ENCODE measurements around the gene BBS9. TPM values are rescaled to one million over a fixed set of nuclear protein-coding genes. Genes with fewer than 3 reads are reported as not detected.

Gene BBS9
- total and polyA plus RNA-seq, 2 donors from 2014 or later = 9.0 to 23.4 TPM

DNA sequence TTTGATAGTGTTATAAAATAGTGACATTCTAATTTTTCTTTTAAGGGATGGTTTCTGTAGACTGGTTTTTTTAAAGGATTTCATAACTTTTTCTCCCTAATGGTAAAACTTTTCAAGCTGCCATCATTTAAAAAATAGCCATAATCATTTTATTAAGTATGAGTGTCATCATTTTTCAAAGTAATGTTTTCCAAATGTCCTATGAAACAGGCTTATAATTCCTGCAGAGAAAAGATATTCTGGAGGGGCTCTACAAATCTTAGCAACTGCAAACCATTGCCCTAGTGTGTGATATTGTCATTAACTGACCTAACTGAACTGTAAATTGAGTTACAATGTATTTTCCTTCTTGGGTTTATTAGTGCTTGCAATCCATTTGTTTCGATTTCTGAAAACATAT is 226.0 kb downstream of the BBS9 start:
- Histone ChIP-seq H3K27ac (ENCODE audit: low read depth in 2 of 2, low read length in 2 of 2) (no peak overlapping the region), H3K9ac (ENCODE audit: low read length in 3 of 3) (no peak overlapping the region), H3K4me1 (ENCODE audit: control insufficient read depth in 2 of 3, insufficient read depth in 2 of 3, low read depth in 1 of 3, low read length in 3 of 3) (no peaks in the 10 kb centered on the region), H3K9me3 (ENCODE audit: control insufficient read depth in 2 of 3, insufficient read depth in 1 of 3, low read length in 3 of 3) (no peaks in the 10 kb centered on the region), H3K4me3 (ENCODE audit: low read length in 3 of 3) (no peak overlapping the region), H3K36me3 (ENCODE audit: control insufficient read depth in 2 of 3, insufficient read depth in 3 of 3, low read length in 3 of 3) (no peaks in the 10 kb centered on the region), H3K27me3 (ENCODE audit: control insufficient read depth, insufficient read depth, low read length) (no peaks in the 10 kb centered on the region)
- TF ChIP-seq, protein P1, sequence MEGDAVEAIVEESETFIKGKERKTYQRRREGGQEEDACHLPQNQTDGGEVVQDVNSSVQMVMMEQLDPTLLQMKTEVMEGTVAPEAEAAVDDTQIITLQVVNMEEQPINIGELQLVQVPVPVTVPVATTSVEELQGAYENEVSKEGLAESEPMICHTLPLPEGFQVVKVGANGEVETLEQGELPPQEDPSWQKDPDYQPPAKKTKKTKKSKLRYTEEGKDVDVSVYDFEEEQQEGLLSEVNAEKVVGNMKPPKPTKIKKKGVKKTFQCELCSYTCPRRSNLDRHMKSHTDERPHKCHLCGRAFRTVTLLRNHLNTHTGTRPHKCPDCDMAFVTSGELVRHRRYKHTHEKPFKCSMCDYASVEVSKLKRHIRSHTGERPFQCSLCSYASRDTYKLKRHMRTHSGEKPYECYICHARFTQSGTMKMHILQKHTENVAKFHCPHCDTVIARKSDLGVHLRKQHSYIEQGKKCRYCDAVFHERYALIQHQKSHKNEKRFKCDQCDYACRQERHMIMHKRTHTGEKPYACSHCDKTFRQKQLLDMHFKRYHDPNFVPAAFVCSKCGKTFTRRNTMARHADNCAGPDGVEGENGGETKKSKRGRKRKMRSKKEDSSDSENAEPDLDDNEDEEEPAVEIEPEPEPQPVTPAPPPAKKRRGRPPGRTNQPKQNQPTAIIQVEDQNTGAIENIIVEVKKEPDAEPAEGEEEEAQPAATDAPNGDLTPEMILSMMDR (IDR thresholded peaks at IDR 0.05; ENCODE audit: borderline replicate concordance, extremely low read depth, insufficient read depth) = no peak
- FAIRE-seq (no peak), DNase-seq (no peak)
- intact Hi-C loops (cut with DNase I) = no loop called here

DNA sequence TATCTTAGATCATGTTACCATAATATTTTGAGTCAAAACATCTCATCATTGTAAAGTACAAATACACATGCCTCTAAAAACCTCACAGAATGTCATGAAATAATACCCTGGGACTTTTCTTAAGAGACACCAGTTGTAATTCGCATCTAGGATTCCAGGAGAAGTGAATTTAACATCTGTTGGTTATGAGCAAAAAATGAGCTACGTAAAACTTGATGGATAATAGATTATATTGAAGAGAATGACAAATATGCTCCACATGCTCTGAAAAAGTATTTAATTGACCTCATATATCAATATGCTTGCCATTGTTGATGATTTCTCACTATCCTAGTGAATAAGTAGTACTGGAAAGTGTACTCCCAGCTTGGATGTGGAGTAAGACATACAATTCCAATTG is 227.0 kb downstream of the BBS9 start:
- FAIRE-seq (no peak), DNase-seq (no peak)
- H3K36me3 ChIP-seq (ENCODE audit: control insufficient read depth in 2 of 3, insufficient read depth in 3 of 3, low read length in 3 of 3) = no peaks in the 10 kb centered on the region
- no peak overlapping the region for H3K9ac ChIP-seq (ENCODE audit: low read length in 3 of 3)
- TF ChIP-seq, protein P1 (IDR thresholded peaks at IDR 0.05; ENCODE audit: borderline replicate concordance, extremely low read depth, insufficient read depth) = no peak
- H3K4me3 ChIP-seq (ENCODE audit: low read length in 3 of 3) = no peak overlapping the region
- no peak overlapping the region for H3K27ac ChIP-seq (ENCODE audit: low read depth in 2 of 2, low read length in 2 of 2)
- no peaks in the 10 kb centered on the region for H3K27me3 ChIP-seq (ENCODE audit: control insufficient read depth, insufficient read depth, low read length)
- no peaks in the 10 kb centered on the region for H3K4me1 ChIP-seq (ENCODE audit: control insufficient read depth in 2 of 3, insufficient read depth in 2 of 3, low read depth in 1 of 3, low read length in 3 of 3)
- intact Hi-C loops (cut with DNase I) = no loop called here
- no peaks in the 10 kb centered on the region for H3K9me3 ChIP-seq (ENCODE audit: control insufficient read depth in 2 of 3, insufficient read depth in 1 of 3, low read length in 3 of 3)

DNA sequence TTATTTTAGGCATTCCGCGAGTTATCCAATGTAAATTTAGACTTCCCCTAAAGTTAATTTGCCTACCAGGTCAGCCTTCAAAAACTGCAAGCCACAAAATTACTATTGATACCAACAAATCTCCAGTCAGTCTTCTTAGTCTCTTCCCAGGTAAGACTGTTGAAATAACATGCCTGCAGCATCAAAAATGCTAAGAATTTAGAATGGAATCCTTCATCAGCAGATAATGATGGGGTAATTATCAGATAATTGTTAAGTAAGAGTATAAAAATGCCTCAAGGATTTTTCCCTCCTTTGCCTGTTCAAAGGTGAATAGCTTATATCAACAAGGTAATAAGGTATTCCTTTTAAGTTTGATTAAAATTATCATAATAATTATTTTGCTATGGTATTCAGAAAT is 228.5 kb downstream of the BBS9 start:
- Histone ChIP-seq H3K36me3 (ENCODE audit: control insufficient read depth in 2 of 3, insufficient read depth in 3 of 3, low read length in 3 of 3) (no peaks in the 10 kb centered on the region), H3K9me3 (ENCODE audit: control insufficient read depth in 2 of 3, insufficient read depth in 1 of 3, low read length in 3 of 3) (no peaks in the 10 kb centered on the region), H3K4me1 (ENCODE audit: control insufficient read depth in 2 of 3, insufficient read depth in 2 of 3, low read depth in 1 of 3, low read length in 3 of 3) (no peaks in the 10 kb centered on the region), H3K4me3 (ENCODE audit: low read length in 3 of 3) (no peak overlapping the region), H3K27me3 (ENCODE audit: control insufficient read depth, insufficient read depth, low read length) (no peaks in the 10 kb centered on the region), H3K27ac (ENCODE audit: low read depth in 2 of 2, low read length in 2 of 2) (no peak overlapping the region), H3K9ac (ENCODE audit: low read length in 3 of 3) (no peak overlapping the region)
- intact Hi-C loops (cut with DNase I) = no loop called here
- FAIRE-seq = no peak
- TF ChIP-seq, protein P1 (IDR thresholded peaks at IDR 0.05; ENCODE audit: borderline replicate concordance, extremely low read depth, insufficient read depth) = no peak
- no peak for DNase-seq

DNA sequence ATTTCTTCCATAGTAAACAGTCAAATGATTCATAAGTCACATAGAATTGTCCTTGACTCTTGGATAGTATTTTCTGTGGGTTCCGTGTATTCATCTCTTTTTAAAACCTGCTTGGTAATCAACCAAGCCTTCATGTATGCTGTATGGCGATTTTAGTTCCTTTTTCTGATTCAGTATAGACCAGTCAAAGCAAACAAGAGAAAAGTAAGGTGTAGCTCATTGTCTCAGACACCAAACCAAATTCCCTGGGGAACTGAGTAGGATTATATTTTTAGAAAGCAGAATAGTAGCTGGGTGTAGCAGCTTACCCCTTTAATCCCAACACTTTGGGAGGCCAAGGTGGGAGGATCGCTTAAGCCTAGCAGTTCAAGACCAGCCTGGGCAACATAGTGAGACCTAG is 240.5 kb downstream of the BBS9 start:
- intact Hi-C loops (cut with DNase I) = no loop called here
- no peaks in the 10 kb centered on the region for H3K36me3 ChIP-seq (ENCODE audit: control insufficient read depth in 2 of 3, insufficient read depth in 3 of 3, low read length in 3 of 3)
- TF ChIP-seq, protein P1 (IDR thresholded peaks at IDR 0.05; ENCODE audit: borderline replicate concordance, extremely low read depth, insufficient read depth) = no peak
- H3K9ac ChIP-seq (ENCODE audit: low read length in 3 of 3) = no peak overlapping the region
- H3K4me3 ChIP-seq (ENCODE audit: low read length in 3 of 3) = no peak overlapping the region
- FAIRE-seq (no peak), DNase-seq (no peak)
- no peaks in the 10 kb centered on the region for H3K27me3 ChIP-seq (ENCODE audit: control insufficient read depth, insufficient read depth, low read length)
- no peaks in the 10 kb centered on the region for H3K9me3 ChIP-seq (ENCODE audit: control insufficient read depth in 2 of 3, insufficient read depth in 1 of 3, low read length in 3 of 3)
- H3K4me1 ChIP-seq (ENCODE audit: control insufficient read depth in 2 of 3, insufficient read depth in 2 of 3, low read depth in 1 of 3, low read length in 3 of 3) = no peaks in the 10 kb centered on the region
- no peak overlapping the region for H3K27ac ChIP-seq (ENCODE audit: low read depth in 2 of 2, low read length in 2 of 2)

Measured in kidney (tissue), 14 donors.